H9 (cell line): ENCODE measurements around the gene HOXA4. TPM values are rescaled to one million over a fixed set of nuclear protein-coding genes. Genes with fewer than 3 reads are reported as not detected.

Source experiments
- DNase-seq: peaks from one replicate; pipeline ENCODE4 v3.0.0-alpha.2; 2017
- H2AFZ ChIP-seq: one replicate; pipeline ENCODE4 v1.6.1; 2013; ENCODE audit warnings: mild to moderate bottlenecking, low read length, control low read depth, moderate library complexity
- H2AK5ac ChIP-seq: 2 replicates; pipeline ENCODE4 v1.6.1; 2013; ENCODE audit warnings: low read length, control low read depth, mixed read lengths; ENCODE audit not compliant: insufficient read length
- H2BK120ac ChIP-seq: one replicate; pipeline ENCODE4 v1.6.1; 2013; ENCODE audit warnings: low read depth, mild to moderate bottlenecking, low read length, control low read depth, inconsistent platforms; ENCODE audit not compliant: poor library complexity, severe bottlenecking
- H2BK12ac ChIP-seq: 2 replicates; pipeline ENCODE4 v1.6.1; 2013; ENCODE audit warnings: low read length, control low read depth, mixed read lengths, low read depth; ENCODE audit not compliant: insufficient read length
- H2BK15ac ChIP-seq: 2 replicates; pipeline ENCODE4 v1.6.1; 2013; ENCODE audit warnings: low read depth, low read length, control low read depth
- H2BK20ac ChIP-seq: one replicate; pipeline ENCODE4 v1.6.1; 2013; ENCODE audit warnings: low read depth, mild to moderate bottlenecking, low read length, control low read depth, inconsistent platforms; ENCODE audit not compliant: poor library complexity, severe bottlenecking
- H2BK5ac ChIP-seq: 2 replicates; pipeline ENCODE4 v1.6.1; 2013; ENCODE audit warnings: low read length, control low read depth, mixed read lengths; ENCODE audit not compliant: insufficient read length
- H3K14ac ChIP-seq: 2 replicates; pipeline ENCODE4 v1.6.1; 2013; ENCODE audit warnings: low read length, control low read depth; ENCODE audit not compliant: insufficient read depth
- H3K18ac ChIP-seq: 2 replicates; pipeline ENCODE4 v1.6.1; 2013; ENCODE audit warnings: low read depth, mild to moderate bottlenecking, mixed read lengths, low read length, control low read depth; ENCODE audit not compliant: insufficient read length
- H3K23ac ChIP-seq: 2 replicates; pipeline ENCODE4 v1.6.1; 2013; ENCODE audit warnings: low read length, control low read depth, mixed read lengths, low read depth; ENCODE audit not compliant: insufficient read length
- H3K23me2 ChIP-seq: 2 replicates; pipeline ENCODE4 v1.6.1; 2013; ENCODE audit warnings: low read depth, mild to moderate bottlenecking, mixed read lengths, low read length, control low read depth; ENCODE audit not compliant: insufficient read length, poor library complexity, severe bottlenecking
- H3K27ac ChIP-seq: 2 replicates; pipeline ENCODE4 v1.5.1; 2013; ENCODE audit warnings: low read length, control low read depth, mixed read lengths, low read depth; ENCODE audit not compliant: insufficient read length
- H3K27me3 ChIP-seq: 2 replicates; pipeline ENCODE4 v1.6.1; 2013; ENCODE audit warnings: low read length, control low read depth, inconsistent platforms; ENCODE audit not compliant: insufficient read depth
- H3K4ac ChIP-seq: 2 replicates; pipeline ENCODE4 v1.6.1; 2013; ENCODE audit warnings: low read depth, mild to moderate bottlenecking, control low read depth, inconsistent platforms, low read length, moderate library complexity
- H3K4me1 ChIP-seq: 2 replicates; pipeline ENCODE4 v1.6.1; 2013; ENCODE audit warnings: low read length, control low read depth, inconsistent platforms; ENCODE audit not compliant: insufficient read depth
- H3K4me2 ChIP-seq: 2 replicates; pipeline ENCODE4 v1.6.1; 2013; ENCODE audit warnings: low read length, control low read depth, mixed read lengths; ENCODE audit not compliant: insufficient read length, insufficient read depth
- H3K56ac ChIP-seq: 2 replicates; pipeline ENCODE4 v1.6.1; 2013; ENCODE audit warnings: low read depth, mild to moderate bottlenecking, mixed read lengths, low read length, control low read depth; ENCODE audit not compliant: insufficient read length
- H3K79me1 ChIP-seq: 2 replicates; pipeline ENCODE4 v1.6.1; 2013; ENCODE audit warnings: low read depth, mild to moderate bottlenecking, moderate library complexity, low read length, control low read depth, inconsistent platforms; ENCODE audit not compliant: insufficient read depth, poor library complexity, severe bottlenecking
- H3K79me2 ChIP-seq: 2 replicates; pipeline ENCODE4 v1.6.1; 2013; ENCODE audit warnings: low read length, control low read depth, inconsistent platforms; ENCODE audit not compliant: insufficient read depth
- H3K9ac ChIP-seq: 2 replicates; pipeline ENCODE4 v1.6.1; 2013; ENCODE audit warnings: low read length, control low read depth, mixed read lengths; ENCODE audit not compliant: insufficient read length; ENCODE audit errors: extremely low read depth
- H3K9me3 ChIP-seq: one replicate; pipeline ENCODE4 v1.6.1; 2013; ENCODE audit warnings: low read depth, low read length, inconsistent platforms; ENCODE audit not compliant: control insufficient read depth
- H3T11ph ChIP-seq: one replicate; pipeline ENCODE4 v1.6.1; 2013; ENCODE audit warnings: mild to moderate bottlenecking, low read length, control low read depth, inconsistent platforms
- H4K20me1 ChIP-seq: one replicate; pipeline ENCODE4 v1.6.1; 2013; ENCODE audit not compliant: control insufficient read depth, insufficient read length, insufficient read depth
- H4K5ac ChIP-seq: 2 replicates; pipeline ENCODE4 v1.6.1; 2013; ENCODE audit warnings: low read depth, mild to moderate bottlenecking, mixed read lengths, low read length, control low read depth; ENCODE audit not compliant: insufficient read length
- H4K8ac ChIP-seq: replicated peaks from 2 replicates; pipeline ENCODE4 v1.6.1; 2013; ENCODE audit warnings: low read length, control low read depth, mixed read lengths, low read depth; ENCODE audit not compliant: insufficient read length
- H4K91ac ChIP-seq: 2 replicates; pipeline ENCODE4 v1.6.1; 2013; ENCODE audit warnings: low read depth, mild to moderate bottlenecking, moderate library complexity, mixed read lengths, low read length, control low read depth; ENCODE audit not compliant: insufficient read length
- H3K27ac Mint-ChIP-seq, 3 experiments: 2 replicates in 2 of 3; 3 replicates in 1 of 3; pipeline ENCODE4 v1.8.0; 2020 to 2021; ENCODE audit warnings: mixed read lengths in 3 of 3, mild to moderate bottlenecking in 1 of 3, moderate library complexity in 1 of 3
- H3K27me3 Mint-ChIP-seq: 2 replicates; pipeline ENCODE4 v1.8.0; 2021; ENCODE audit warnings: low read depth, mild to moderate bottlenecking, moderate library complexity, mixed read lengths
- H3K36me3 Mint-ChIP-seq, 3 experiments: 2 replicates in 2 of 3; 3 replicates in 1 of 3; pipeline ENCODE4 v1.8.0; 2020 to 2021; ENCODE audit warnings: low read depth in 3 of 3, mixed read lengths in 3 of 3; ENCODE audit not compliant: insufficient read depth in 1 of 3
- H3K4me1 Mint-ChIP-seq, 2 experiments: 2 replicates each; pipeline ENCODE4 v1.8.0; 2020; ENCODE audit warnings: mixed read lengths in 2 of 2
- H3K4me3 Mint-ChIP-seq, 2 experiments: 2 replicates in 1 of 2; 3 replicates in 1 of 2; pipeline ENCODE4 v1.8.0; 2020 to 2021; ENCODE audit warnings: mild to moderate bottlenecking in 2 of 2, mixed read lengths in 2 of 2, moderate library complexity in 1 of 2
- H3K9me3 Mint-ChIP-seq, 2 experiments: 2 replicates in 1 of 2; 3 replicates in 1 of 2; pipeline ENCODE4 v1.8.0; 2020; ENCODE audit warnings: mild to moderate bottlenecking in 2 of 2, mixed read lengths in 2 of 2, moderate library complexity in 1 of 2
- WGBS: extraction: QIAGEN DNeasy Blood & Tissue Kit; methylation state at CpG from one replicate; pipeline ENCODE4 v1.1.7; 2013; ENCODE audit warnings: missing lambda C conversion rate, low lambda C conversion rate, mixed read lengths; ENCODE audit not compliant: insufficient read length; ENCODE audit errors: extremely low coverage; 5-methylcytosine and 5-hydroxymethylcytosine counted together
- total RNA-seq: library from RNA; stranded (reverse); gene quantifications from 2 replicates; pipeline ENCODE4 v1.2.1, GENCODE V29; 2021
- TF ChIP-seq, protein P1 (sequence below): fragments of 200-600 bp; sonication (generic); conservative IDR thresholded peaks from 3 replicates; pipeline ENCODE4 v1.8.0; 2021; ENCODE audit warnings: antibody characterized with exemption, mild to moderate bottlenecking

Gene HOXA4
- total RNA-seq, 1 experiment from 2014 or later, result not detected

DNA sequence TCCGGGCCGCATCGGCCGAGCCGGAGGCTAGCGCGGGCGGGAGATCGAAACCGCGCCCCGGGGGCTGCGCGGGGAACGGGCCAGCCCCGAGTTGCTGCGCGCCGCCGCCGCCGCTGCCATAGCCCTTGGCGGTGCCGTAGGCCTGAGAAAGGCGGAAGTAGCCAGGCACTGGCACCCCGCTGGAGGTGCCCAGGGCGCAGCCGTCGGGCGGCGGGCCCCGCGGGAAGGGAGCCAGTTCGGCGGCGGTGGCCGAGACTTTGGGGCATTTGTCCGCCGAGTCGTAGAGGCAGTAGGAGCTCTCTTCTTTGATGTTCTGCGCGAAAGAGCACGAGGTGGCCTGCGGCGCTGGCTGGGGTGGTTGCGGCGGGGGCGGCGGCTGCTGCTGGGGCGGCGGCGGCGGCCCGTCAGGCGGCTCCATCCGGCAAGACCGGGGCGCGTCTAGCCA lies 43.0 kb upstream of the HOXA4 start:
- no peak overlapping the region for H3K27ac ChIP-seq
- H2BK12ac ChIP-seq, result no peak overlapping the region
- H2AFZ ChIP-seq, result no peak overlapping the region
- H3K9ac ChIP-seq, result no peak overlapping the region
- H3K27me3 Mint-ChIP-seq, result peaks cover 98% of the 10 kb centered on the region
- peak; percentile 46 for DNase-seq
- no peak overlapping the region for H3K27ac Mint-ChIP-seq
- peaks cover 4 to 17% of the 10 kb centered on the region in 2 experiments; a peak in 4 of 5 replicates for H3K9me3 Mint-ChIP-seq
- H2BK120ac ChIP-seq, result no peak overlapping the region
- peaks cover 97% of the 10 kb centered on the region for H3K27me3 ChIP-seq
- no peak overlapping the region for H3K4ac ChIP-seq
- H3K79me1 ChIP-seq, result no peaks in the 10 kb centered on the region
- no peaks in the 10 kb centered on the region for H3K23me2 ChIP-seq
- H3T11ph ChIP-seq, result no peak overlapping the region
- no peak overlapping the region for H2BK20ac ChIP-seq
- H3K4me2 ChIP-seq, result no peak overlapping the region
- no peak overlapping the region for H2BK15ac ChIP-seq
- H4K91ac ChIP-seq, result no peak overlapping the region
- H3K36me3 Mint-ChIP-seq, result no peaks in the 10 kb centered on the region; a peak in 1 of 7 replicates
- H3K4me1 Mint-ChIP-seq, result peaks cover 0 to 3% of the 10 kb centered on the region in 2 experiments; a peak in 2 of 4 replicates
- no peak overlapping the region for H3K18ac ChIP-seq
- no peak overlapping the region for H4K8ac ChIP-seq
- no peaks in the 10 kb centered on the region for H3K9me3 ChIP-seq
- no peak overlapping the region for H2BK5ac ChIP-seq
- H3K79me2 ChIP-seq, result no peaks in the 10 kb centered on the region
- no peak overlapping the region for H3K4me3 Mint-ChIP-seq
- H3K4me1 ChIP-seq, result no peaks in the 10 kb centered on the region
- H3K14ac ChIP-seq, result no peak overlapping the region
- H4K5ac ChIP-seq, result no peak overlapping the region
- H4K20me1 ChIP-seq, result no peaks in the 10 kb centered on the region
- H2AK5ac ChIP-seq, result no peak overlapping the region
- TF ChIP-seq, protein P1, sequence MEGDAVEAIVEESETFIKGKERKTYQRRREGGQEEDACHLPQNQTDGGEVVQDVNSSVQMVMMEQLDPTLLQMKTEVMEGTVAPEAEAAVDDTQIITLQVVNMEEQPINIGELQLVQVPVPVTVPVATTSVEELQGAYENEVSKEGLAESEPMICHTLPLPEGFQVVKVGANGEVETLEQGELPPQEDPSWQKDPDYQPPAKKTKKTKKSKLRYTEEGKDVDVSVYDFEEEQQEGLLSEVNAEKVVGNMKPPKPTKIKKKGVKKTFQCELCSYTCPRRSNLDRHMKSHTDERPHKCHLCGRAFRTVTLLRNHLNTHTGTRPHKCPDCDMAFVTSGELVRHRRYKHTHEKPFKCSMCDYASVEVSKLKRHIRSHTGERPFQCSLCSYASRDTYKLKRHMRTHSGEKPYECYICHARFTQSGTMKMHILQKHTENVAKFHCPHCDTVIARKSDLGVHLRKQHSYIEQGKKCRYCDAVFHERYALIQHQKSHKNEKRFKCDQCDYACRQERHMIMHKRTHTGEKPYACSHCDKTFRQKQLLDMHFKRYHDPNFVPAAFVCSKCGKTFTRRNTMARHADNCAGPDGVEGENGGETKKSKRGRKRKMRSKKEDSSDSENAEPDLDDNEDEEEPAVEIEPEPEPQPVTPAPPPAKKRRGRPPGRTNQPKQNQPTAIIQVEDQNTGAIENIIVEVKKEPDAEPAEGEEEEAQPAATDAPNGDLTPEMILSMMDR, result no peak
- H3K56ac ChIP-seq, result no peak overlapping the region
- WGBS, result no CpG with 5 or more reads among the region's 59 CpGs
- H3K23ac ChIP-seq, result no peak overlapping the region
